Right lobe of liver (tissue), 6 donors: ENCODE data around the gene RNF121. TPM values are rescaled to one million over a fixed set of nuclear protein-coding genes. Genes with fewer than 3 reads are reported as not detected.

ENCODE experiments used
- ATAC-seq, 4 donors: fragments of 200-7000 bp; cut with Tn5 transposase; one replicate each; pipeline ENCODE4 v1.9.1; 2020; ENCODE audit warnings: mild to moderate bottlenecking in 4 of 4, moderate library complexity in 4 of 4
- DNase-seq, 3 donors: peaks; one replicate each; pipeline ENCODE4 v3.0.0-alpha.2; 2020
- H3K27ac ChIP-seq, 3 donors: fragments of 200-600 bp; one replicate each; pipeline ENCODE4 v1.8.0; 2022
- H3K27me3 ChIP-seq, 2 donors: fragments of 200-600 bp; one replicate each; pipeline ENCODE4 v1.8.0; 2022
- H3K36me3 ChIP-seq, 4 donors: fragments of 200-600 bp; sonication (generic) in 1 of 4; one replicate each; pipeline versions ENCODE4 v1.5.1 to v1.8.0; 2017 to 2022; ENCODE audit warnings: control low read depth in 1 of 4
- H3K4me1 ChIP-seq, 4 donors: fragments of 200-600 bp; sonication (generic) in 1 of 4; one replicate each; pipeline versions ENCODE4 v1.5.1 to v1.8.0; 2017 to 2022; ENCODE audit warnings: control low read depth in 1 of 4
- H3K4me3 ChIP-seq, 3 donors: fragments of 200-600 bp; one replicate each; pipeline ENCODE4 v1.8.0; 2022
- H3K9me3 ChIP-seq, 4 donors: fragments of 200-600 bp; sonication (generic) in 1 of 4; one replicate each; pipeline versions ENCODE4 v1.5.1 to v1.8.0; 2017 to 2022; ENCODE audit warnings: control low read depth in 1 of 4
- POLR2A ChIP-seq: fragments of 450-650 bp; IDR thresholded peaks from one replicate; pipeline ENCODE4 v1.6.1; 2017; ENCODE audit warnings: antibody characterized with exemption, mild to moderate bottlenecking
- WGBS: methylation state at CpG from one replicate; pipeline ENCODE4 v1.1.6; 2018; ENCODE audit warnings: low coverage, low lambda C conversion rate; ENCODE audit not compliant: insufficient coverage; ENCODE audit errors: missing lambda C conversion rate; 5-methylcytosine and 5-hydroxymethylcytosine counted together
- intact Hi-C, 2 donors: fragments of 100-400 bp; cut with DNase I; formaldehyde crosslinking; loops; one replicate each; pipeline versions ENCODE4 v1.11.2 to v1.14.1; 2022
- total RNA-seq, 6 experiments: library from RNA; depleted of rRNA in 2 of 6; stranded (reverse); fragments of >200 nt in 2 of 6; fragmentation: NEBNext Ultra II Directional in 3 of 6; extraction: Animal tissue kit (Norgen Biotek cat#: 25700) in 3 of 6; gene quantifications; one replicate each; pipeline versions ENCODE4 v1.1.0 to v1.2.4, GENCODE V29; 2016 to 2023
- TF ChIP-seq, protein P1 (sequence below), 4 donors: fragments of 200-600 bp in 3 of 4; fragments of 450-650 bp in 1 of 4; IDR thresholded peaks; one replicate each; pipeline versions ENCODE4 v1.5.1 to v1.8.0; 2016 to 2022; ENCODE audit warnings: antibody characterized with exemption in 4 of 4, mild to moderate bottlenecking in 2 of 4
- donor health status: DM: no; HTN: yes; CAD: no.
- donor health status: DM: no; HTN: no; CAD: no.
- donor health status: DM: no; HTN: no; CAD: no.
- donor health status: DM: no; HTN: yes; CAD: no.
- donor health status: DM: no; HTN: yes; CAD: no.

RNF121 gene
- total RNA-seq, 6 experiments from 2014 or later: 14.8 to 23.7 (median 18.9) TPM

DNA sequence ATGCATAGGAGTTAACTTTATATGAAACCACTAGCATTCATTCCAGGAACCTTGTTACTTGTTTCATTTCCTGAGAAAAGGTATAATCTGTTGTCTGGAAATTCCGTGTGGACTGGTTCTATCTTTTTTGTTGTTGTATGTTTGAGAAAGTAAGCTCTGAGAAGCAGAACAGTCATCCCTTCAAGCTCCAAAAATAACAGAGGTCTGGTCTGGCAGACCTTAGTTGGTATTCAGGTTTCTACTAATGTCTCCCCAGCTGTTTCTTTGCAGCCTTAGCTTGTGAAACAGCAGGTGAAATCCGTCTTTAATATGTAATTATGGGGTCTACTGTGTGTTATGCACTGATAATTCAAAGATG, 2.4 kb downstream of the RNF121 start:
- peaks cover 0 to 40% (median 9%) of the 10 kb centered on the region in 4 donors for H3K4me1 ChIP-seq
- DNase-seq (no peak), ATAC-seq (no peak)
- H3K9me3 ChIP-seq: no peaks in the 10 kb centered on the region
- no peaks in the 10 kb centered on the region for H3K36me3 ChIP-seq
- H3K27me3 ChIP-seq: no peaks in the 10 kb centered on the region
- TF ChIP-seq POLR2A: no peak
- TF ChIP-seq, protein P1, sequence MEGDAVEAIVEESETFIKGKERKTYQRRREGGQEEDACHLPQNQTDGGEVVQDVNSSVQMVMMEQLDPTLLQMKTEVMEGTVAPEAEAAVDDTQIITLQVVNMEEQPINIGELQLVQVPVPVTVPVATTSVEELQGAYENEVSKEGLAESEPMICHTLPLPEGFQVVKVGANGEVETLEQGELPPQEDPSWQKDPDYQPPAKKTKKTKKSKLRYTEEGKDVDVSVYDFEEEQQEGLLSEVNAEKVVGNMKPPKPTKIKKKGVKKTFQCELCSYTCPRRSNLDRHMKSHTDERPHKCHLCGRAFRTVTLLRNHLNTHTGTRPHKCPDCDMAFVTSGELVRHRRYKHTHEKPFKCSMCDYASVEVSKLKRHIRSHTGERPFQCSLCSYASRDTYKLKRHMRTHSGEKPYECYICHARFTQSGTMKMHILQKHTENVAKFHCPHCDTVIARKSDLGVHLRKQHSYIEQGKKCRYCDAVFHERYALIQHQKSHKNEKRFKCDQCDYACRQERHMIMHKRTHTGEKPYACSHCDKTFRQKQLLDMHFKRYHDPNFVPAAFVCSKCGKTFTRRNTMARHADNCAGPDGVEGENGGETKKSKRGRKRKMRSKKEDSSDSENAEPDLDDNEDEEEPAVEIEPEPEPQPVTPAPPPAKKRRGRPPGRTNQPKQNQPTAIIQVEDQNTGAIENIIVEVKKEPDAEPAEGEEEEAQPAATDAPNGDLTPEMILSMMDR (IDR thresholded peaks at IDR 0.05): no peak
- no peak overlapping the region for H3K4me3 ChIP-seq
- WGBS: 57% methylated on average over 2 of the region's 2 CpGs
- intact Hi-C loops: no loop called here
- no peak overlapping the region for H3K27ac ChIP-seq

- no peak overlapping the region for H3K27ac ChIP-seq
- peaks cover 0 to 49% (median 14%) of the 10 kb centered on the region in 4 donors for H3K4me1 ChIP-seq
- no peak for TF ChIP-seq POLR2A
- TF ChIP-seq, protein P1 (IDR thresholded peaks at IDR 0.05): no peak
These were observed 4.5 kb downstream of the RNF121 start for GRCh38 chr11:71933141-71933933.

GRCh38 chr11:71934213-71934612, 5.4 kb downstream of the RNF121 start:
- 51% methylated on average over 2 of the region's 2 CpGs for WGBS
- no peak for ATAC-seq
- H3K4me3 ChIP-seq: no peak overlapping the region
- intact Hi-C loops: no loop called here
- TF ChIP-seq, protein P1 (IDR thresholded peaks at IDR 0.05): no peak
- TF ChIP-seq POLR2A: no peak
- no peaks in the 10 kb centered on the region for H3K36me3 ChIP-seq
- no peak overlapping the region for H3K27ac ChIP-seq
- no peaks in the 10 kb centered on the region for H3K27me3 ChIP-seq
- H3K4me1 ChIP-seq: peaks cover 0 to 54% (median 16%) of the 10 kb centered on the region in 4 donors
- no peak for DNase-seq
- no peaks in the 10 kb centered on the region for H3K9me3 ChIP-seq

More at GRCh38 chr11:71933141-71933933, 4.5 kb downstream of the RNF121 start:
- H3K27me3 ChIP-seq: no peaks in the 10 kb centered on the region
- H3K36me3 ChIP-seq: no peaks in the 10 kb centered on the region
- H3K9me3 ChIP-seq: no peaks in the 10 kb centered on the region
- intact Hi-C loops: no loop called here
- DNase-seq (no peak), ATAC-seq (no peak)
- no peak overlapping the region for H3K4me3 ChIP-seq
- 85% methylated on average over 4 of the region's 4 CpGs for WGBS

DNA sequence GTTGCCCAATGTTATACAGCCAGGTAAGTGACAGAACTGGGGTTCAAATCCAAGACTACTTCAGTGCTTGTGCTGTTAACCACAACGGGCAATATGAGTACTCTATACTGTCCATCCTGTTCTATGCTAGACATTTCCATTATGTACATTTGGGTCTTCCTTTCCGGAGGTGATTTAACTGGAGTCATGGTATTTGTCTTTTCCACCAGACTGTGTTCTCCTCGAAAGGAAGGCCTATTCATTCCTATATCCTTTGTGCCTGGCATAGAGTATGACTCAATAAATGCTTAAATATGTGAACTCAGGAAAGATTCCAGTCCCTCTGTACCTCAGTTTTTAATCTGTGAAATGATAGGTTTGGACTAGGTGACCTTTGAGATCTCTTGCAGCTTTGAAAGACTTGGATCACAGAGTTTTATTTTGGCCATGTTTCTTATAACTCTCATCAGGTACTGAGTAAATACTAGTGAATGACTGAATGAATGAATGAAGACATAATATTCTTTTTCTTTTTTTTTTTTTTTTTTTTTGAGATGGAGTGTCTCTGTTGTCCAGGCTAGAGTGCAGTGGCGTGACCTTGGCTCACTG, 6.6 kb downstream of the RNF121 start:
- intact Hi-C loops: no loop called here
- DNase-seq (no peak), ATAC-seq (peak in 2 of 4 donors; percentile 36 to 56)
- Histone ChIP-seq H3K27me3 (no peaks in the 10 kb centered on the region), H3K36me3 (no peaks in the 10 kb centered on the region), H3K27ac (no peak overlapping the region), H3K9me3 (no peaks in the 10 kb centered on the region), H3K4me3 (no peak overlapping the region), H3K4me1 (peaks cover 0 to 45% (median 11%) of the 10 kb centered on the region in 4 donors)
- WGBS: 68% methylated on average over 4 of the region's 4 CpGs
- TF ChIP-seq POLR2A: no peak

- DNase-seq: no peak
- Histone ChIP-seq H3K36me3 (no peaks in the 10 kb centered on the region), H3K9me3 (no peaks in the 10 kb centered on the region), H3K27ac (no peak overlapping the region), H3K4me3 (no peak overlapping the region), H3K27me3 (no peaks in the 10 kb centered on the region), H3K4me1 (peaks cover 0 to 44% (median 11%) of the 10 kb centered on the region in 4 donors)
- 46% methylated on average over 5 of the region's 5 CpGs for WGBS
- TF ChIP-seq, protein P1 (IDR thresholded peaks at IDR 0.05): no peak
- TF ChIP-seq POLR2A: no peak
- ATAC-seq: peak in 1 of 4 donors; percentile 33
- intact Hi-C loops: no loop called here
These were observed 8.0 kb downstream of the RNF121 start for GRCh38 chr11:71936825-71937224.
